ENCODE results near the gene MCHR1. TPM values are rescaled to one million over a fixed set of nuclear protein-coding genes. Genes with fewer than 3 reads are reported as not detected.
A peak's percentile ranks its signal among the peaks of the same experiment; 100 is the strongest.

Gene MCHR1
- total and polyA plus RNA-seq, 2 of the 13 experiments (the other 11 are each of a cell fraction or from before 2014, with no cell fraction given): 0.40 to 0.83 TPM

- TF ChIP-seq NBN (conservative IDR thresholded peaks at IDR 0.05) (no peak), MXI1 (IDR thresholded peaks at IDR 0.05; ENCODE audit: borderline replicate concordance, low read depth, low read length) (no peak), ZNF709 (CRISPR knock-in tag; IDR thresholded peaks at IDR 0.05) (0 out of 2 replicates have a peak, but pooled peaks have one; percentile 2), PLSCR1 (CRISPR knock-in tag; IDR thresholded peaks at IDR 0.05; ENCODE audit: borderline replicate concordance) (no peak)
Observed at GRCh38 chr22:40679249-40679963, at the start of gene MCHR1 (continued).

- in situ Hi-C loops (cut with HindIII; ENCODE audit: extremely low pct_ligation_motif_present, low pct_unique_long_range_greater_than_20kb): no loop called here
- ChIA-PET POLR2A (interaction anchor here (1.3 kb wide), 1 partner anchor 13 kb away, joined by 3 read pairs; no protein-coding TSS in a partner anchor), CTCF (ENCODE audit: low intra/inter-chr PET ratio, low total read pairs) (no interaction called here)
- Histone ChIP-seq H3K4me3 (replicated peaks in 1 of 3; ENCODE audit: insufficient read depth in 1 of 3, low read depth in 2 of 3, low read length in 3 of 3) (no peak overlapping the region), H3K9me3 (ENCODE audit: low read length) (no peaks in the 10 kb centered on the region), H3K4me2 (ENCODE audit: low read depth, low read length) (no peak overlapping the region), H3K9ac (ENCODE audit: insufficient read depth, low read depth, low read length) (no peak overlapping the region), H3K4me1 (ENCODE audit: insufficient read depth, low read length) (peaks cover 60% of the 10 kb centered on the region), H4K20me1 (ENCODE audit: insufficient read depth, low read length) (peaks cover 15% of the 10 kb centered on the region), H3K27ac (ENCODE audit: extremely low read length, insufficient read depth, low read length) (no peak overlapping the region), H3K36me3 (replicated peaks in 1 of 2; ENCODE audit: control insufficient read depth in 1 of 2, insufficient read depth in 2 of 2, low read length in 2 of 2) (no peaks in the 10 kb centered on the region), H3K79me2 (ENCODE audit: insufficient read depth, low read length) (peaks cover 82% of the 10 kb centered on the region), H3K27me3 (ENCODE audit: control insufficient read depth in 1 of 2, insufficient read depth in 2 of 2, low read length in 2 of 2) (no peaks in the 10 kb centered on the region; a peak in 1 of 5 replicates), H2AFZ (ENCODE audit: low read length) (no peak overlapping the region)
- ATAC-seq (no peak), DNase-seq (ENCODE audit: low spot score) (no peak), FAIRE-seq (no peak)
- no TSS peak for BruUV-seq (replicated peaks)
- TF ChIP-seq NKX3-1 (CRISPR knock-in tag; IDR thresholded peaks at IDR 0.05): no peak
- intact Hi-C loops (cut with micrococcal nuclease; ENCODE audit: unreplicated experiment): loop anchor here (10.0 kb wide), 1 partner anchor 47 kb away; no protein-coding TSS in a partner anchor
- 100% methylated on average over 2 of the region's 2 CpGs for WGBS (ENCODE audit: low lambda C conversion rate)
Observed at GRCh38 chr22:40631925-40632324, 47.4 kb upstream of the MCHR1 start.

All from HepG2 (cell line).